ENCODE data around the gene ANKH.

DNA sequence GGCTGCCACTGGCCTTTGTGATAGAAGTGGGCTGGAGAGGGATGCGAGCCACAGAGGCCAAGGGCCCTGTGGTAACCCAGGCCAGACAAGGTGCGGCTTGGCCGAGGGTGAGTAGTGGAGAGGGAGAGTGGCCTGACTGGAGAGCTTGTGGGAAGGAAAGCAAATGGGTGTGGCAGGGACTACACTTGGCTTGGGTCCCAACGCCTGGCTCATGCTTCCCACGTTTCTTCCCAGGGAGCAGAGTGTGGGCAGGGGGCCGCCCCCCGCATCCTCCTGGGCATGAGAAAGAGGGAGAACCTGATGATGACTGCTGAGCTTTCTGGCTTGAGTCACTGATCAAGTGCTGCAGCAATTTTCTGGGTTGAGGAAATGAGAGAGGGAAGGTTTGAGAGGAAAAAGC, 95.7 kb downstream of the ANKH start:
- TF ChIP-seq PPARA (CRISPR knock-in tag; IDR thresholded peaks at IDR 0.05; ENCODE audit: borderline replicate concordance): no peak
- no peak for TF ChIP-seq ISL1 (CRISPR knock-in tag; IDR thresholded peaks at IDR 0.05)
- TF ChIP-seq ZFP3 (CRISPR knock-in tag; IDR thresholded peaks at IDR 0.05): no peak
- no peak for TF ChIP-seq GLIS3 (CRISPR knock-in tag; IDR thresholded peaks at IDR 0.05)
- no peak for TF ChIP-seq ARNTL (CRISPR knock-in tag; IDR thresholded peaks at IDR 0.05; ENCODE audit: borderline replicate concordance, low read depth)
- TF ChIP-seq, protein P1, sequence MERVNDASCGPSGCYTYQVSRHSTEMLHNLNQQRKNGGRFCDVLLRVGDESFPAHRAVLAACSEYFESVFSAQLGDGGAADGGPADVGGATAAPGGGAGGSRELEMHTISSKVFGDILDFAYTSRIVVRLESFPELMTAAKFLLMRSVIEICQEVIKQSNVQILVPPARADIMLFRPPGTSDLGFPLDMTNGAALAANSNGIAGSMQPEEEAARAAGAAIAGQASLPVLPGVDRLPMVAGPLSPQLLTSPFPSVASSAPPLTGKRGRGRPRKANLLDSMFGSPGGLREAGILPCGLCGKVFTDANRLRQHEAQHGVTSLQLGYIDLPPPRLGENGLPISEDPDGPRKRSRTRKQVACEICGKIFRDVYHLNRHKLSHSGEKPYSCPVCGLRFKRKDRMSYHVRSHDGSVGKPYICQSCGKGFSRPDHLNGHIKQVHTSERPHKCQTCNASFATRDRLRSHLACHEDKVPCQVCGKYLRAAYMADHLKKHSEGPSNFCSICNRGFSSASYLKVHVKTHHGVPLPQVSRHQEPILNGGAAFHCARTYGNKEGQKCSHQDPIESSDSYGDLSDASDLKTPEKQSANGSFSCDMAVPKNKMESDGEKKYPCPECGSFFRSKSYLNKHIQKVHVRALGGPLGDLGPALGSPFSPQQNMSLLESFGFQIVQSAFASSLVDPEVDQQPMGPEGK (CRISPR knock-in tag; IDR thresholded peaks at IDR 0.05; ENCODE audit: borderline replicate concordance): no peak
- no peak for TF ChIP-seq RARB (CRISPR knock-in tag; IDR thresholded peaks at IDR 0.05)
- TF ChIP-seq TOX (CRISPR knock-in tag; IDR thresholded peaks at IDR 0.05; ENCODE audit: borderline replicate concordance): no peak
- TF ChIP-seq, protein P2, sequence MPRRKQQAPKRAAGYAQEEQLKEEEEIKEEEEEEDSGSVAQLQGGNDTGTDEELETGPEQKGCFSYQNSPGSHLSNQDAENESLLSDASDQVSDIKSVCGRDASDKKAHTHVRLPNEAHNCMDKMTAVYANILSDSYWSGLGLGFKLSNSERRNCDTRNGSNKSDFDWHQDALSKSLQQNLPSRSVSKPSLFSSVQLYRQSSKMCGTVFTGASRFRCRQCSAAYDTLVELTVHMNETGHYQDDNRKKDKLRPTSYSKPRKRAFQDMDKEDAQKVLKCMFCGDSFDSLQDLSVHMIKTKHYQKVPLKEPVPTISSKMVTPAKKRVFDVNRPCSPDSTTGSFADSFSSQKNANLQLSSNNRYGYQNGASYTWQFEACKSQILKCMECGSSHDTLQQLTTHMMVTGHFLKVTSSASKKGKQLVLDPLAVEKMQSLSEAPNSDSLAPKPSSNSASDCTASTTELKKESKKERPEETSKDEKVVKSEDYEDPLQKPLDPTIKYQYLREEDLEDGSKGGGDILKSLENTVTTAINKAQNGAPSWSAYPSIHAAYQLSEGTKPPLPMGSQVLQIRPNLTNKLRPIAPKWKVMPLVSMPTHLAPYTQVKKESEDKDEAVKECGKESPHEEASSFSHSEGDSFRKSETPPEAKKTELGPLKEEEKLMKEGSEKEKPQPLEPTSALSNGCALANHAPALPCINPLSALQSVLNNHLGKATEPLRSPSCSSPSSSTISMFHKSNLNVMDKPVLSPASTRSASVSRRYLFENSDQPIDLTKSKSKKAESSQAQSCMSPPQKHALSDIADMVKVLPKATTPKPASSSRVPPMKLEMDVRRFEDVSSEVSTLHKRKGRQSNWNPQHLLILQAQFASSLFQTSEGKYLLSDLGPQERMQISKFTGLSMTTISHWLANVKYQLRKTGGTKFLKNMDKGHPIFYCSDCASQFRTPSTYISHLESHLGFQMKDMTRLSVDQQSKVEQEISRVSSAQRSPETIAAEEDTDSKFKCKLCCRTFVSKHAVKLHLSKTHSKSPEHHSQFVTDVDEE (CRISPR knock-in tag; IDR thresholded peaks at IDR 0.05): no peak
- TF ChIP-seq, protein P3, sequence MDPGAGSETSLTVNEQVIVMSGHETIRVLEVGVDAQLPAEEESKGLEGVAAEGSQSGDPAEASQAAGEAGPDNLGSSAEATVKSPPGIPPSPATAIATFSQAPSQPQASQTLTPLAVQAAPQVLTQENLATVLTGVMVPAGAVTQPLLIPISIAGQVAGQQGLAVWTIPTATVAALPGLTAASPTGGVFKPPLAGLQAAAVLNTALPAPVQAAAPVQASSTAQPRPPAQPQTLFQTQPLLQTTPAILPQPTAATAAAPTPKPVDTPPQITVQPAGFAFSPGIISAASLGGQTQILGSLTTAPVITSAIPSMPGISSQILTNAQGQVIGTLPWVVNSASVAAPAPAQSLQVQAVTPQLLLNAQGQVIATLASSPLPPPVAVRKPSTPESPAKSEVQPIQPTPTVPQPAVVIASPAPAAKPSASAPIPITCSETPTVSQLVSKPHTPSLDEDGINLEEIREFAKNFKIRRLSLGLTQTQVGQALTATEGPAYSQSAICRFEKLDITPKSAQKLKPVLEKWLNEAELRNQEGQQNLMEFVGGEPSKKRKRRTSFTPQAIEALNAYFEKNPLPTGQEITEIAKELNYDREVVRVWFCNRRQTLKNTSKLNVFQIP (CRISPR knock-in tag; IDR thresholded peaks at IDR 0.05; ENCODE audit: borderline replicate concordance, low read depth): no peak
- TF ChIP-seq BACH2 (CRISPR knock-in tag; IDR thresholded peaks at IDR 0.05; ENCODE audit: borderline replicate concordance): no peak
- no peak for TF ChIP-seq CSDC2 (CRISPR knock-in tag; IDR thresholded peaks at IDR 0.05)
- no peak for TF ChIP-seq TCF4 (CRISPR knock-in tag; IDR thresholded peaks at IDR 0.05; ENCODE audit: borderline replicate concordance)

All from SK-N-SH treated with all-trans-retinoic acid at 6 μM for 48 hours (cell line).